HG03108 (cell line): ENCODE results near the gene FAM20A.

ENCODE experiments used
- ATAC-seq: cut with Tn5 transposase; IDR thresholded peaks from one replicate; pipeline ENCODE4 v1.9.1; 2021; ENCODE audit warnings: moderate library complexity; ENCODE audit not compliant: unreplicated experiment

The FAM20A gene

DNA sequence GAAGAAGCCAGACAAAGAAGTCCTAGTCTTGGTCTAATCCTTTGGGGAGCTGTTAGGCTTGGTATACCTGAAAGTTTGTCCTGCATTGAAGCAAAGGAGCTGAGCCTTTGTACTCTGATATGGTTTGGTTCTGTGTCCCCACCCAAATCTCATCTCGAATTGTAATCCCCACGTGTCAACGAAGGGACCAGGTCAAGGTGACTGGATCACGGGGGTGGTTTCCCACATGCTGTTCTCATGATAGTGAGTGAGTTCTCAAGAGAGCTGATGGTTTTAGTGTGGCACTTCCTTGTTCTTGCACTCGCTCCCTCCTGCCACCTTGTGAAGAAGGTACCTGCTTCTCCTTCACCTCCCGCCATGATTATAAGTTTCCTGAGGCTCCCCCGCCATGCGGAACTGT lies 33.6 kb downstream of the FAM20A start:
- no peak for ATAC-seq

DNA sequence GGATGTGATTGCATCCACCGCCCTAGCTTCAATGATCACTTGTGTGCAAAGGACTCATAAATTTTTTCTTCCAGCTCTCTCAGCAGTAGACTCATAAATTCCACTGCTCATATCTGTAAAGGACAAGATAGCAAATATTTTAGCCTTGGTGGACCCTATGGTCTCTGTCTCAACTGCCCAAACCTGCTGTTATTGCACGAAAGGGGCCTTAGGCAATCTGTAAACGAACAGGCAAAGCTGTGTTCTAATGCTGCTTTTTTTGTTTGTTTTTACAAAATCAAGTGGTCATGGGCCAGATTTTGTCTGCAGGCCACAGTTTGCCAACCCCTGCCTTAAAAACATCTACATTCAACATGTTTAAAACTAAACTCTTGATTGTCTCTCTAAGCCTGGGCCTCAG lies 34.1 kb downstream of the FAM20A start:
- no peak for ATAC-seq

DNA sequence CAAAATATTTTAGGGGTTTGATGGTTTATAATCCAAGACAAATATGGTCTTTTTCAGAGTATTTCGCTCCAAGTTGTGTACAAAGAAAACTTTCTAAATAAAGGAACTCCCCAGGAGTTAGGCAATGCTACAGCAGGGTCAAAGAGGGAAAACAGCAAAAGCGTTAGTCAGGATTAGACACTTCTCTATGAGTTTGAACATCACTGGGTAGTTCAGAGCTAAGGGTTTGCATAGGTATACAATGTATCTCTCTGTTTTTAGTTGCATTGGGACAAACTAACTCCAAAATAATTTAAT lies 34.8 kb downstream of the FAM20A start:
- no peak for ATAC-seq

DNA sequence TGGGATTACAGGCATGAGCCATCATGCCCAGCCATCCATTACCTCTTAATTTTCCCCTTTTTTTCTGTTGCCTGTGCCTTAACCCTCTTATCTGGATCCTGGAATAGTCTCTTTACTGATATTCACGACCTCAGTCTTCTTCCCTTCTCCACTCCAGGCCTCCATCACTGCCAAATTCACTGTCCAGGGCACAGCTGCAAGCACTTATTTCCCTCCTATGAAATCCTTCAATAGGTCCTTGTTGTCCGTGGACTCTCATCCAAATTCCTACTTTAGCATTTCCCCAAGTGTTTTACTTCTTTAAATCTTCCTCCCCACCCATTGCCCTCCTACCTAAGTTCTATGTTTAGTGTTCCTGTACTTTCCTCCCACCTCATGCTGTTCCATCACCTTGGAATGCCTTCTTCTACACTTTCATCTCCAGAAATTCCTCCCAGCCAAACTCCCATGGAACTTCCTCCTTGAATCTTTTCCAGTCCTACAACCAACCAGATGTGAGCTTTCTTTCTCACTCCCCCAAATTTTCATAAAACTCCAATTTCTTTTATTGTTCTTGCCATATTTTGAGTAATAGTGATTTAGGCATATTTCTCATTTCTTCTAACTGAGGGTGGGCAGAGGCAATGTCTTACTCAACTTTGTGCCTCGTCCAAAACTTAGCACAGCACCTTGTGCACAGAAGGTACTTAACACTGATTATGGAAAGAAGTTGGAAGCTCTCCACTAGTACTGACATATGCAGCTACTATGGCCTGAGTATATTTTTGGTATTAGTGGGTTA lies 35.3 kb downstream of the FAM20A start:
- ATAC-seq: no peak

DNA sequence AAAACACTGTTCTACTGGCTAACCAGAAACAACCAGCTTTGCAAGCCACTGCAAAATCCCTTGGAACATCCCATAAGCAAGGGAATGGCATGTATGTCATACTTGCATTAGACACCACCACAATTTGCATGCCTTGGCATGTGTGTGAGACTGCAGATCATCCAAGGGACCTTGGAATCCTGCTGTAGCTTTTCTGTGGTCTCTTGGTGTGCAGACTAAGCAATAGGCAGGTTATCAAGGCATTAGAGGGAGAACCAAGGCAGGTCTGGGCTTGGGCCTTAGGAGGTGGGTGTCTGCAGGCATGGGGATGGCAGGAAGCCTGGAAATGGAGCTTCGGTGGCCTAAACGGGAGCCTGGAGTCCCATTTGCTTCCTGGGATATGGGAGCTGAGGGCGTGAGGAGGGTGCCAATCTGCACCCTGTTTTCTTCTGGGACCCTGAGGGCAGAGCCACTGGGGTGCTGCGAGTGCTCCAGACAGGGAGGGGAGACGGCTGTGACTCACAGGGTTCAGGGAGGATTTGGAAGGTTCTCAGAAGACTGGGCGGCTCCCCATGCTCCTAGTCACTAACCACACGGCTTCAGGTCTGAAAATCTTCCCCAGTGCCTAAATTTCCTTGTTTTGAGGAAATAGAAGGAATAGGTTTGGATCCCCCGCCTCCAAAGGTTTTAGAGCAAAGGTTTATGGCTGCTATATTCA lies 36.6 kb downstream of the FAM20A start:
- ATAC-seq: no peak

- ATAC-seq: no peak
These were observed 38.4 kb downstream of the FAM20A start for GRCh38 chr17:68562736-68563135.

GRCh38 chr17:68560966-68561720 lies 40.0 kb downstream of the FAM20A start:
- ATAC-seq: no peak

- no peak for ATAC-seq
These were observed 41.9 kb downstream of the FAM20A start for GRCh38 chr17:68559316-68559715.

DNA sequence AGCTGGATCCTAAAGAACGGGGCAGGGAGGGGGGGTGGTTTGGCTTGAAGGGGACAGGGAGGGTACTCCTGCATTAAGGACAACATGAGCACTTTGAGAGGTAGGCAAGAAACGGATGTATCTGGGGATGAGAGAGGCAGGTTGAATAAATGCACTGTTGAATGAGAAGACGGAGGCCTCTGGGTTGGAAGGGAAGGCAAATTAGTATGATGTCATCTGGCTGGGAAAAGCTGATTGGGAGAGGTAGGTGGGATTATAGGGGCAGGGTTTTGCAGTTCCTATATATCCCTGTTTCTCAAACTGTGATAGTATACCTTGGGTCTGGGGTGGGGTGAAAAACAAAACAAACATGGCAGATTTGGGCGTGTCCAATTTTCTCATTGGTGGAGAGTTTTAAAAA lies 44.6 kb downstream of the FAM20A start:
- no peak for ATAC-seq

GRCh38 chr17:68544111-68544915 lies 56.9 kb downstream of the FAM20A start:
- ATAC-seq: no peak

- ATAC-seq: no peak
These were observed 58.3 kb downstream of the FAM20A start for GRCh38 chr17:68542698-68543463.

- ATAC-seq: no peak
These were observed 59.4 kb downstream of the FAM20A start for GRCh38 chr17:68541816-68542215.

DNA sequence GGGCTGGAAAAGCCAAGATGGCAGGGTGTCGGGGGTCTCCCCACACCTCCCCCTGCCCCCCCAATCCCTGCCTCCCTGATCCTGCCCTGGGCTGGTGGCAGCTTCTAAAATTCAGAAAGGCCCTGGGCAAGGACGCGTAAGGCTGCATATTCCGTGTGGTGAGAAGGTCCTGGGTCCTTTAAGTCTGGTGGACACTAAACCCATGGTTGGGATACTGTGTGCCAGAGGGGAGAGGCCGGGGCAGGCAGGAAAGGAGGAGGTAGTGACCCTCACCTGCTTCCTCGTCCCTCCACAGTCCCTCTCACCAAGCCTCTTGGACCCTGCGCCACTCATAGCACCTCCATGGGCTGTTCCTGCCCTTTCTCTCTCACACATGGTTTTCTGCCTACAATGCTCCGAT lies 60.2 kb downstream of the FAM20A start:
- ATAC-seq: no peak

DNA sequence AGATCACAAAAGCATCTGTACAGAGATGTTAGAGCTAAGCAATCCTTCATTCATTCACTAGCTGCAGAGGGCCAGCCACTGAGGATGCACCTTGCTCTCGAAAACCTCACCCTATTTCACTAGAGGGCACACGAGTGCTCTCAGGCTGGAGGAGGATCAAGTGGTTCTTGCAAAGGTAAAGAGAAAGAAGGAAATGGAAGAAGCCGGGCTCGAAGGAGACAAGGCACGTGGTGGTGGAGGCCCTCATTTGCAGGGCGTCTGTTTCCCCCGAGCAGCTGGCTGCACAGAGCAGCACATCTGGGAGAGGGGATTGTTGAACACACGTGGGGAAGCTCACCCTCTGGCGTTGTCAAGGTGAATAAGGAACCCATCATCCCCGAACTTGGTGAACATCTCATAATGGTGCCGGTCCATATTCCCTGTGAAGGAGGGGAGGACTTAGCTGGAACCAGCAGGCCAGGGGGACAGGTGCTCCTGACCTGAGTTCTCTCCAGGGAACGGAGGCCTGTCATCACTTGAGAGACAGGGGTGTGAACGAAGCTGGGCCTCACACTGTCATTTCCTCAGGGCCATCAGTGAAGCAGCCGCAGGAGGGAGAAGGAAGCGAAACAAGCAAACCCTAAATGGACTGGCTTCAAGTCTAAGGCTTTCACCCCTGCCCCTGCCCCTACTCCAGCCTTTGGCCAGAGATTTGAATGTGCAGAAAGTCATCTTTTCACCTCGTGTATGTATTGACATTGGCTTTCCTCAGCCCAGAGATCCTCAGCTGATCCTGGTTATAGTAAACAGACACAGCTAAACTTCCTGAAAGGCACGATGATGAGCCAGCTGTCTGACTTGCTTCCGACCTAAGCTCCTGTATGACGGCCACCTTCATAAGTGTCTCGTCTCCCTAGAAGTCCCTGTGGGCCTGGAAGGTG lies 61.4 kb downstream of the FAM20A start:
- ATAC-seq: no peak

DNA sequence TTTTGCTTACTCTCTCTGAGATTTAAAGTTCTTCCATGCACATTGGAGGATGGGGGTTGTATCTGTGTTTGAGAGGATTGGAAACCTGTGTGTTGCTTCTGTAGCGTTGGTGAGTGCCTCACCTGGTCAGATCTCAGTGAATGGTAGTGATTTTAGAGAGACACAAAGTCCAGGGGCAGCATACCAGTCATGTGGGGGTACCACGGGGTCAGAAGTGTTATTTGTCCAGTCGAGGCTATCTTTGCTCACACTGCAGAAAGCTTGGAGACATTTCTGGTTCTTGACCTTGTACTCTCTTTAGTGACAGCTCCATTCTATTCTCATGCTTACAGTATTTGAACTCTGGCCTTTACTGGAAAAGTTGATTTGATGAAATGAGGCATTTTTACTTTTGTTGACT lies 65.2 kb downstream of the FAM20A start:
- no peak for ATAC-seq

- ATAC-seq: no peak
These were observed 66.5 kb downstream of the FAM20A start for GRCh38 chr17:68534695-68535088.

DNA sequence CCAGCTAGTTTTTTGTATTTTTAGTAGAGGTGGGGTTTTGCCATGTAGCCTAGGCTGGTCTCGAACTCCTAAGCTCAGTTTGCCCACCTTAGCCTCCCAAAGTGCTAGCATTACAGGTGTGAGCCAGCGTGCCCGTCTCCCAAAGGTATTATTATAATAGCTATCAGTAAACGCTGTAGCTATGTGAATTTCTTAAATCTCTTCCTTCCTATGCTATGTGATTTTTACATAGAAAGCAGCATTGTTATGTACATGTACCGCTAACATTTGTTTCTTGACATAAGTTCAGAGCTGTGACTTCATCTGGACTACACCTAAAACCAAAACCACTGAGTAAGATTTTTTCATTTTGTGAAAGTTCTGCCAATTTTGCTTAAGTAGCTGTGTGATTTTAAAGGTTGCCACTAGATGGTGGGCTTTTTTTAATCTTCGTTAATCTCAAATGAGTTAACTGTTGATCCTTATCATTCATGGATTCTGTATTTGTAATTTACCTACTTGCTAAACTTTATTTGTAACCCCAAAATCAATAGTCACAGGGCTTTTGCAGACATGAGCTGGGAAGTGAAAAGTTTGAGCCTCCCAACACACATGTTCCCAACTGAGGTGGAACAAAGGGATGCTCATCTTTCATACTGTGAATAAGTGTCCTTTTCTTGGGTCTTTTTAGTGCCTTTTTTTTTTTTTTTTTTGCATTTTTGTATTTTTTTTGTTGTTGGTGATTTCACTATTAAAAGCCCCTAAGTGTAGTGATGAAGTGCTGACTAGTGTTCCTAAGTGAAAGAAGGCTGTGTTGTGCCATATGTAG lies 67.1 kb downstream of the FAM20A start:
- no peak for ATAC-seq

GRCh38 chr17:68532826-68533225 lies 68.3 kb downstream of the FAM20A start:
- ATAC-seq: no peak

DNA sequence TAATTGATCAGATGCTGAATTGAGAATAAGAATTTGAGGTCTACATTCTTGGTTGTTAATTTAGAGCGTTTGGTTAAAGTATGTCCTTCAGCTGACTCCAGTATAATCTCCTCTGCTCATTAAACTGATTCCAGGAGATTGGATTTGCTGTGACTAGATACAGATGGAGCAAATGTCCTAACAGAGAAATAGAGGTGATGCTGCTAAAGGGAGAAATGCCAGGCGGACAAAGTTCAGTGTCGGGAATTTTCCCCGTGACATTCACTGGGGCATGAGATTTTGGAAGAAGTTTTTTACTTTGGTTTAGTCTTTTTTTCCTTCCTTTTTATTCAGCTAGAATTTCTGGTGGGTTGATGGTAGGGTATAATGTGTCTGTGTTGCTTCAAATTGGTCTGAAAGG lies 69.9 kb downstream of the FAM20A start:
- no peak for ATAC-seq
